H1 (cell line): ENCODE data around the gene AZI2. TPM values are rescaled to one million over a fixed set of nuclear protein-coding genes. Genes with fewer than 3 reads are reported as not detected.

Experiments used
- CTCF ChIA-PET: fragments of 300-600 bp; sonication (Branson Sonifier 250); formaldehyde crosslinking; loops from one replicate; lab custom pipeline; 2021; ENCODE audit not compliant: partially characterized antibody; lab: Charles Lee
- POLR2A ChIA-PET: fragments of 300-600 bp; sonication (Branson Sonifier 250); formaldehyde crosslinking; loops from one replicate; lab custom pipeline; 2021; ENCODE audit warnings: inconsistent platforms; ENCODE audit not compliant: partially characterized antibody; lab: Charles Lee
- DNase-seq, 2 experiments: peaks; one replicate each; pipeline versions ENCODE4 v3.0.0 to v3.0.0-alpha.2; 2010 to 2022; ENCODE audit warnings: low spot score in 2 of 2, low read depth in 1 of 2, mixed read lengths in 1 of 2
- FAIRE-seq: peaks from 2 replicates; lab custom pipeline; 2011; peaks lifted over from hg19 to GRCh38; lab: Jason Lieb, UNC
- H2AFZ ChIP-seq: 2 replicates; pipeline ENCODE4 v1.8.1; 2012; ENCODE audit warnings: low read length, inconsistent platforms
- H2AK5ac ChIP-seq: 2 replicates; pipeline ENCODE4 v1.6.1; 2013; ENCODE audit warnings: low read depth, low read length
- H2BK120ac ChIP-seq: replicated peaks from 2 replicates; pipeline ENCODE3; 2013; ENCODE audit warnings: low read depth, low read length, inconsistent platforms
- H2BK12ac ChIP-seq: 2 replicates; pipeline ENCODE4 v1.6.1; 2013; ENCODE audit warnings: low read depth, low read length
- H2BK15ac ChIP-seq: 2 replicates; pipeline ENCODE4 v1.6.1; 2013; ENCODE audit warnings: low read length
- H2BK20ac ChIP-seq: 2 replicates; pipeline ENCODE4 v1.6.1; 2013; ENCODE audit warnings: low read length
- H2BK5ac ChIP-seq: 2 replicates; pipeline ENCODE4 v1.6.1; 2013; ENCODE audit warnings: low read depth, low read length
- H3K14ac ChIP-seq: 2 replicates; pipeline ENCODE4 v1.6.1; 2013; ENCODE audit warnings: inconsistent platforms; ENCODE audit not compliant: insufficient read length
- H3K18ac ChIP-seq: 2 replicates; pipeline ENCODE4 v1.6.1; 2013; ENCODE audit warnings: low read length; ENCODE audit errors: extremely low read depth
- H3K23ac ChIP-seq: 2 replicates; pipeline ENCODE4 v1.6.1; 2013; ENCODE audit warnings: inconsistent platforms; ENCODE audit not compliant: insufficient read length
- H3K23me2 ChIP-seq: 2 replicates; pipeline ENCODE4 v1.6.1; 2013; ENCODE audit warnings: low read depth, low read length
- H3K27ac ChIP-seq: 2 replicates; pipeline ENCODE4 v1.6.1; 2011; ENCODE audit warnings: low read depth, low read length, inconsistent platforms
- H3K27me3 ChIP-seq, 4 experiments: replicated peaks in 1 of 4; 1 replicate in 1 of 4; 2 replicates in 3 of 4; pipeline versions ENCODE4 v1.6.1 to v1.8.1; 2011 to 2013; ENCODE audit warnings: low read length in 3 of 4, mild to moderate bottlenecking in 3 of 4, inconsistent platforms in 2 of 4, mixed read lengths in 2 of 4, moderate library complexity in 1 of 4; ENCODE audit not compliant: control insufficient read depth in 3 of 4, insufficient read depth in 3 of 4; ENCODE audit errors: extremely low read depth in 1 of 4
- H3K36me3 ChIP-seq, 4 experiments: 2 replicates each; pipeline versions ENCODE4 v1.6.1 to v1.8.1; 2011 to 2013; ENCODE audit warnings: mild to moderate bottlenecking in 4 of 4, low read length in 3 of 4, moderate library complexity in 2 of 4, control low read depth in 1 of 4, inconsistent platforms in 1 of 4; ENCODE audit not compliant: insufficient read depth in 4 of 4, control insufficient read depth in 2 of 4
- H3K4ac ChIP-seq: replicated peaks from 2 replicates; pipeline ENCODE3; 2013; ENCODE audit warnings: low read length, low read depth, mixed read lengths, inconsistent platforms; ENCODE audit not compliant: insufficient read length
- H3K4me1 ChIP-seq, 4 experiments: replicated peaks in 1 of 4; 1 replicate in 1 of 4; 2 replicates in 3 of 4; pipeline versions ENCODE4 v1.6.1 to v1.8.1; 2011 to 2013; ENCODE audit warnings: low read length in 3 of 4, inconsistent platforms in 2 of 4, mixed read lengths in 1 of 4; ENCODE audit not compliant: insufficient read depth in 4 of 4, control insufficient read depth in 3 of 4
- H3K4me2 ChIP-seq, 2 experiments: 2 replicates each; pipeline versions ENCODE4 v1.6.1 to v1.8.1; 2011 to 2013; ENCODE audit warnings: low read depth in 2 of 2, low read length in 2 of 2, control low read depth in 1 of 2, inconsistent platforms in 1 of 2, mild to moderate bottlenecking in 1 of 2; ENCODE audit not compliant: insufficient read depth in 1 of 2
- H3K4me3 ChIP-seq, 4 experiments: fragments of 200-600, 300-600 bp in 1 of 4; sonication (generic), shearing (Covaris generic), sonication (Bioruptor Twin) in 1 of 4; 2 replicates each; pipeline versions ENCODE4 v1.5.1 to v1.8.1; 2011 to 2016; ENCODE audit warnings: low read length in 4 of 4, low read depth in 3 of 4, control low read depth in 2 of 4, inconsistent platforms in 2 of 4, mild to moderate bottlenecking in 2 of 4, mixed read lengths in 1 of 4, moderate library complexity in 1 of 4; ENCODE audit not compliant: insufficient read depth in 2 of 4; ENCODE audit errors: extremely low read depth in 1 of 4
- H3K56ac ChIP-seq: replicated peaks from 2 replicates; pipeline ENCODE3; 2013; ENCODE audit warnings: low read depth, mild to moderate bottlenecking, mixed read lengths, low read length, inconsistent platforms; ENCODE audit not compliant: insufficient read length
- H3K79me1 ChIP-seq: 2 replicates; pipeline ENCODE4 v1.6.1; 2013; ENCODE audit warnings: low read depth, low read length, control low read depth
- H3K79me2 ChIP-seq, 2 experiments: 2 replicates each; pipeline versions ENCODE4 v1.6.1 to v1.8.1; 2012 to 2013; ENCODE audit warnings: low read length in 2 of 2, mild to moderate bottlenecking in 2 of 2, inconsistent platforms in 1 of 2; ENCODE audit not compliant: insufficient read depth in 2 of 2, control insufficient read depth in 1 of 2
- H3K9ac ChIP-seq, 4 experiments: replicated peaks in 1 of 4; 1 replicate in 1 of 4; 2 replicates in 3 of 4; pipeline versions ENCODE4 v1.6.1 to v1.8.1; 2011 to 2013; ENCODE audit warnings: low read depth in 3 of 4, low read length in 3 of 4, control low read depth in 2 of 4, mild to moderate bottlenecking in 2 of 4, moderate library complexity in 2 of 4, inconsistent platforms in 1 of 4; ENCODE audit errors: extremely low read depth in 1 of 4
- H3K9me3 ChIP-seq, 2 experiments: 2 replicates each; pipeline versions ENCODE4 v1.6.1 to v1.8.1; 2012 to 2013; ENCODE audit warnings: mild to moderate bottlenecking in 2 of 2, moderate library complexity in 2 of 2, control low read depth in 1 of 2, inconsistent platforms in 1 of 2, low read depth in 1 of 2, low read length in 1 of 2, mixed read lengths in 1 of 2; ENCODE audit not compliant: insufficient read depth in 2 of 2
- H4K20me1 ChIP-seq, 2 experiments: replicated peaks in 1 of 2; 2 replicates each; pipeline versions ENCODE3 to v1.8.1; 2011 to 2013; ENCODE audit warnings: inconsistent platforms in 2 of 2, low read length in 2 of 2, mild to moderate bottlenecking in 1 of 2; ENCODE audit not compliant: insufficient read depth in 2 of 2, control insufficient read depth in 1 of 2
- H4K5ac ChIP-seq: 2 replicates; pipeline ENCODE4 v1.6.1; 2013; ENCODE audit warnings: low read length, low read depth, mixed read lengths, inconsistent platforms; ENCODE audit not compliant: insufficient read length
- H4K8ac ChIP-seq: 2 replicates; pipeline ENCODE4 v1.8.0; 2013; ENCODE audit warnings: mild to moderate bottlenecking, moderate library complexity, low read length, inconsistent platforms; ENCODE audit not compliant: insufficient read depth; ENCODE audit errors: extremely low read depth
- H4K91ac ChIP-seq: replicated peaks from 2 replicates; pipeline ENCODE3; 2013; ENCODE audit warnings: low read length, mixed read lengths, inconsistent platforms; ENCODE audit not compliant: insufficient read length
- CEBPB ChIP-seq: IDR thresholded peaks from 2 replicates; pipeline ENCODE4 v1.6.1; 2012; ENCODE audit warnings: low read depth, low read length
- KDM4A ChIP-seq: IDR thresholded peaks from one replicate; pipeline ENCODE4 v1.7.1; 2012; ENCODE audit warnings: low read depth, mild to moderate bottlenecking, moderate library complexity, low read length, inconsistent platforms; ENCODE audit not compliant: severe bottlenecking
- SIX5 ChIP-seq: IDR thresholded peaks from 2 replicates; pipeline ENCODE4 v1.6.1; 2011; ENCODE audit warnings: mild to moderate bottlenecking, low read depth, low read length
- WGBS, 2 experiments: shearing (Covaris generic) in 1 of 2; methylation state at CpG; one replicate each; pipeline versions ENCODE4 v1.1.6 to v1.1.7; 2013 to 2015; ENCODE audit warnings: low lambda C conversion rate in 2 of 2, mixed read lengths in 2 of 2, inconsistent platforms in 1 of 2, low coverage in 1 of 2, missing lambda C conversion rate in 1 of 2; ENCODE audit not compliant: insufficient replicate concordance in 2 of 2, insufficient coverage in 1 of 2, insufficient read length in 1 of 2; ENCODE audit errors: extremely low coverage in 1 of 2, missing lambda C conversion rate in 1 of 2; 5-methylcytosine and 5-hydroxymethylcytosine counted together
- polyA plus RNA-seq, 7 experiments: library from polyadenylated mRNA; depleted of rRNA in 3 of 7; stranded (reverse) in 5 of 7; unstranded in 2 of 7; fragments of >200 nt in 5 of 7; fragments of 200-250 nt in 2 of 7; gene quantifications; 1 replicate in 5 of 7; 2 replicates in 1 of 7; 4 replicates in 1 of 7; pipeline versions ENCODE4 v1.2.1 to v1.2.3, GENCODE V29; 2011 to 2013; ENCODE audit warnings: missing spikeins in 2 of 7, mixed read lengths in 2 of 7
- total RNA-seq: library from RNA; stranded (reverse); fragmentation: NEBNext Ultra II Directional; extraction: Animal tissue kit (Norgen Biotek cat#: 25700); gene quantifications from 2 replicates; pipeline ENCODE4 v1.2.1, GENCODE V29; 2021

The AZI2 gene
- total and polyA plus RNA-seq, 2 of the 8 experiments (the other 6 are each of a cell fraction or from before 2014, with no cell fraction given) = 17.4 to 39.2 TPM

DNA sequence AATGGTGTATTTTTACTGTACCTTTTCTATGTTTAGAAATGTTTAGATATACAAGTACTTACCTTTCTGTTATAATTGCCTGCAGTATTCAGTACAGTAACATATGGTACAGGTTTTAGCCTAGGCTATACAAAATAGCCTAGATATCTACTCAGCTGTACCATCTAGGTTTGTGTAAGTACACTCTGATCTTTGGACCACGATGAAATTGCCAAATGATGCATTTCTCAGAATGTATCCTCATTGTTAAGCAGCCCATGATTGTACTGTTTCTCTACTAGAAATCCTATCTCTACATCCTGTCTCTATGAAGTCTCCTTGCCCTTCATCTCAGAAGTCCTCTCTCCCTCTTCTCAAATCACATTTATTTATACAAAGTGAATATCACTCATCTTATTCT is 32.9 kb downstream of the AZI2 start:
- H4K20me1 ChIP-seq = peaks cover 0 to 1% of the 10 kb centered on the region in 2 experiments
- FAIRE-seq (no peak), DNase-seq (no peak)
- H2BK5ac ChIP-seq = no peak overlapping the region
- no peak overlapping the region for H3K4ac ChIP-seq
- H3K56ac ChIP-seq = no peak overlapping the region
- no peak overlapping the region for H4K8ac ChIP-seq
- POLR2A ChIA-PET = no interaction called here
- H3K14ac ChIP-seq = no peak overlapping the region
- no peak overlapping the region for H2BK15ac ChIP-seq
- no peak overlapping the region for H3K9ac ChIP-seq
- no peaks in the 10 kb centered on the region for H3K27me3 ChIP-seq
- H4K91ac ChIP-seq = no peak overlapping the region
- H2AK5ac ChIP-seq = no peak overlapping the region
- no peaks in the 10 kb centered on the region; a peak in 1 of 4 replicates for H3K79me2 ChIP-seq
- no peak overlapping the region for H2BK12ac ChIP-seq
- no peak overlapping the region for H3K23ac ChIP-seq
- CTCF ChIA-PET = interaction anchor here (0.9 to 1.2 kb wide), 4 partner anchors 12 to 954 kb away, joined by 3 to 8 read pairs (median 4); no protein-coding TSS in a partner anchor
- no peak overlapping the region for H4K5ac ChIP-seq
- no peak overlapping the region for H3K18ac ChIP-seq
- H3K9me3 ChIP-seq = no peaks in the 10 kb centered on the region
- WGBS, 2 experiments = 87% methylated on average over 1 of the region's 1 CpG; no CpG with 5 or more reads in 1 of the 2 experiments
- H2BK20ac ChIP-seq = no peak overlapping the region
- H3K79me1 ChIP-seq = no peaks in the 10 kb centered on the region
- H3K4me2 ChIP-seq = no peak overlapping the region
- H3K23me2 ChIP-seq = no peaks in the 10 kb centered on the region
- no peak overlapping the region for H2BK120ac ChIP-seq
- no peaks in the 10 kb centered on the region for H3K4me1 ChIP-seq
- TF ChIP-seq CEBPB = no peak
- TF ChIP-seq KDM4A = no peak
- TF ChIP-seq SIX5 = no peak
- TF ChIP-seq, all 59 proteins: peak for 0
- H3K36me3 ChIP-seq = peaks cover 0 to 4% (median 0%) of the 10 kb centered on the region in 4 experiments; a peak in 3 of 8 replicates
- no peak overlapping the region for H2AFZ ChIP-seq
- H3K27ac ChIP-seq = no peak overlapping the region
- no peak overlapping the region for H3K4me3 ChIP-seq
